Measurements from ENCODE around the gene COL24A1.
"Not testable (repeated sequence)": the region's sequence is repeated elsewhere in the genome, so short reads cannot be mapped to it uniquely, and the experiment has no call there.

Gene COL24A1

DNA sequence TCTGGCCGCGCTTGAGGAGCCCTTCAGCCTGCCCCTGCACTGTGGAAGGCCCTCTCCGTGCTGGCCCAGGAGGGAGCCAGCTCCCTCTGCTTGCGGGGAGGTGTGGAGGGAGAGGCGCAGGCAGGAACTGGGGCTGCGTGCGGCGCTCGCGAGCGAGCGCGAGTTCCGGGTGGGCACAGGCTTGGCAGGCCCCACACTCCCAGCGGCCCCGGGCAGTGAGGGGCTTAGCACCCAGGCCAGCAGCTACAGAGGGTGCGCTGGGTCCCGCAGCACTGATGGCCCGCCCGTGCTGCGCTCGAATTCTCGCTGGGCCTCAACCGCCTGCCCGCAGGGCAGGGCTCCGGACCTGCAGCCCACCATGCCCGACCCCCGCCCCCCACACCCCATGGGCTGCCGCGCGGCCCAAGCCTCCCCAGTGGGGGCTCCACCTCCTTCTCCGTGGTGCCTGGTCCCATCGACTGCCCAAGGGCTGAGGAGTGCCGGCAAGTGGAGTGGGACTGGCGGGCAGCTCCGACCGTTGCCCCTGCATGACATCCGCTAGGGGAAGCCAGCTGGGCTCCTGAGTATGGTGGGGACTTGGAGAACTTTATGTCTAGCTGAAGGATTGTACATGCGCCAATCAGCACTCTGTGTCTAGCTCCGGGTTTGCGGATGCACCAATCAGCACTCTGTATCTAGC lies 46.0 kb downstream of the COL24A1 start:
- Histone ChIP-seq H3K4me3 (ENCODE audit: low read depth in 1 of 2, low read length in 2 of 2) (no peak overlapping the region), H3K4me1 (ENCODE audit: insufficient read depth, low read length) (no peaks in the 10 kb centered on the region), H3K9me3 (ENCODE audit: low read length) (no peaks in the 10 kb centered on the region)

DNA sequence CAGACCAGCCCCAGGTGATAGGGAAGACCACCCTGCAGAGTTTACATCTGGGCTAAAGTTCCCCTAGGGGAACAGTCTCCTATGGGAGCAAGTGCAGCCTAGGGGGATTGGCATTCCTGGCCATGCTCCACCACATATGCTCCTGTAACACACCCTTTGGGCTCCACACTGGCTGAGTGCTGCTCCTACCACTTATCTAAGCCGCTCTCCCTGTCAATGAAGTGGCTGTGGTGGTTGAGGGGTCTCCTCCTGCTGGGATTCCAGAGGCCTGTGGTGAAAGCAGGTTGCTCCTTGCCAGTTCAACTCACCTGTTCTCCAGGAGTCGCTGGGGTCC lies 51.1 kb downstream of the COL24A1 start:
- Histone ChIP-seq H3K9me3 (ENCODE audit: low read length) (no peaks in the 10 kb centered on the region), H3K27me3 (ENCODE audit: control insufficient read depth in 1 of 2, insufficient read depth in 2 of 2, low read length in 2 of 2) (no peaks in the 10 kb centered on the region), H3K4me3 (ENCODE audit: low read depth in 1 of 2, low read length in 2 of 2) (no peak overlapping the region), H3K4me1 (ENCODE audit: insufficient read depth, low read length) (no peaks in the 10 kb centered on the region), H3K27ac (ENCODE audit: low read depth, low read length) (no peak overlapping the region), H3K9ac (ENCODE audit: low read length) (no peak overlapping the region), H3K36me3 (ENCODE audit: insufficient read depth, low read length) (no peaks in the 10 kb centered on the region)

More for the DNA sequence above, 46.0 kb downstream of the COL24A1 start:
- no peak overlapping the region for H3K27ac ChIP-seq (ENCODE audit: low read depth, low read length)
- no peaks in the 10 kb centered on the region for H3K27me3 ChIP-seq (ENCODE audit: control insufficient read depth in 1 of 2, insufficient read depth in 2 of 2, low read length in 2 of 2)
- no peak overlapping the region for H3K9ac ChIP-seq (ENCODE audit: low read length)
- no peaks in the 10 kb centered on the region for H3K36me3 ChIP-seq (ENCODE audit: insufficient read depth, low read length)

DNA sequence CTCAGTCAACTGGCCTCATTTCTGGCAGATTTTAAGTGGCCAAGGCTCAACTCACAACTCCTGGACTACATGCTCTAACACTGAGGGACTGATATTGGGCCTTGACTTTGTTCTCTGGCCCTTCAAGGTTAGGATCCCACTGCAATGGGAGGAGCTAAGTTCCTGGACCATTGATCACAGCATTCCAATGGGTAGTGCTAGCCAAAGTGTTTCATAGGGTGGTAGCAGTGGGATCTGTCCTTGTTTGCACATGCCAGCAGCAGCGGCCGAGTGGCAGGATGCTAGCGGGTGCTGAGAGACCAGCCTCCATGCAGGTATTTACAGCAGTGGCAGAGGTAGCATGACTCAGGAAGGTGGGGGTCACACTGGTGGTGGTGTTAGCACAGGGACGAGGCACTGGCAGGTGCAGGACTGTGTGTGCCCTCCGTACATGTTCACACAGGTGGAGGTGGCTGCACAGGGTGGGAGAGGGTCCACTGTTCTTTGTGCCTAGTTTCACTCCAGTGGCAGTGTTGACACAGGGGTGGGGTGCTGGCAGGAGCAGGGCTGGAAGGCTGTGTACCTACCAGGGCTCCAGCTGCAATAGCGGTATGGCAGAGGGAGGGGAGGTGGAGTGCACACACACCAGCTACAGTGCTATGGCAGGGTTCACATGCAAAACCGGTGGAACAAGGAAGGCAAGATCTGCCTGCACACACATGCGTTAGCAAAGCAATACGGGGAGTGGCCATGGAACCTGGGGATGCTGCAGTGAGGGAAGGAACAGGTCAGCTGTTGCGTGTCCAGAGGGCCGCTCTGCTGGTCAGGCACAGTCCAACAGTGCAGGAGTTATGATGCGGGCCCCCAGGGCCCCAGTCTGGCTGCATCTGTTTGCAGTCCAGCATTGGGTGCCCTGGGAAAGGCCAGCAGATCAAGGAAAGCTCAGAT lies 51.7 kb downstream of the COL24A1 start:
- no peaks in the 10 kb centered on the region for H3K27me3 ChIP-seq (ENCODE audit: control insufficient read depth in 1 of 2, insufficient read depth in 2 of 2, low read length in 2 of 2)
- H3K27ac ChIP-seq (ENCODE audit: low read depth, low read length) = no peak overlapping the region
- H3K9ac ChIP-seq (ENCODE audit: low read length) = no peak overlapping the region
- no peaks in the 10 kb centered on the region for H3K36me3 ChIP-seq (ENCODE audit: insufficient read depth, low read length)
- H3K4me3 ChIP-seq (ENCODE audit: low read depth in 1 of 2, low read length in 2 of 2) = no peak overlapping the region
- H3K4me1 ChIP-seq (ENCODE audit: insufficient read depth, low read length) = no peaks in the 10 kb centered on the region
- H3K9me3 ChIP-seq (ENCODE audit: low read length) = no peaks in the 10 kb centered on the region

DNA sequence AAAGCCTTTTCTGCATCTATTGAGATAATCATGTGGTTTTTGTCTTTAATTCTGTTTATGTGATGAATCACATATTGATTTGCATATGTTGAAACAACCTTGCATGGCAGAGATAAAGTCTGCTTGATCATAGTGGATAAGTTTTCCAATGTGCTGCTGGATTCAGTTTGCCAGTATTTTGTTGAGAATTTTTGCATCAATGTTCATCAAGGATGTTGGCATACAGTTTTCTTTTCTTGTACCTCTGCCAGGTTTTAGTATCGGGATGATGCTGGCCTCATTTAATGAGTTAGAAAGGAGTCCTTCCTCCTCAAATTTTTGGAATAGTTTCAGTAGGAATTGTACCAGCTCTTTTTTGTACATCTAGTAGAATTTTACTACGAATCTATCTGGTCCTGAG lies 55.0 kb downstream of the COL24A1 start:
- Histone ChIP-seq H3K36me3 (ENCODE audit: insufficient read depth, low read length) (no peaks in the 10 kb centered on the region), H3K4me1 (ENCODE audit: insufficient read depth, low read length) (no peaks in the 10 kb centered on the region), H3K9ac (ENCODE audit: low read length) (no peak overlapping the region), H3K27me3 (ENCODE audit: control insufficient read depth in 1 of 2, insufficient read depth in 2 of 2, low read length in 2 of 2) (no peaks in the 10 kb centered on the region), H3K9me3 (ENCODE audit: low read length) (no peaks in the 10 kb centered on the region), H3K27ac (ENCODE audit: low read depth, low read length) (no peak overlapping the region), H3K4me3 (ENCODE audit: low read depth in 1 of 2, low read length in 2 of 2) (no peak overlapping the region)

DNA sequence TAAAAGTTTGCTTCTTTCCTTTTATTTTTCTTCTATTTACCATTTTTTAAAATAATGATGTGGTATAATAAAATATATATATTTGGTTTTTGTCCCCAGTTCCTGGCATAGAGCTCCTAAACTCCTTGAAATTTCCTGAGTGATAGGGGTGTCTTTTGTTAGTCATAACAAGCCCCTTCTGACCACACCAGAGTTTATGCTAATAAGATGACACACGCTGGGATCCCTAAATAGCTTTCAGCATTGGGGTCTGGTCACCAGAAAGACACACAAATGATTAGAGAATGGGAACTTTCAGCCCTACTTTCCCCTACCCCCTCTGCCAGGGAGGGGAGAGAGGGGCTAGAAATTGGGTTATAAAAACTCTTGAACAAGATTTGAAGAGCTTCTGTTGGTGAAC lies 56.2 kb downstream of the COL24A1 start:
- H3K27me3 ChIP-seq (ENCODE audit: control insufficient read depth in 1 of 2, insufficient read depth in 2 of 2, low read length in 2 of 2) = no peaks in the 10 kb centered on the region
- H3K4me3 ChIP-seq (ENCODE audit: low read depth in 1 of 2, low read length in 2 of 2) = no peak overlapping the region
- no peaks in the 10 kb centered on the region for H3K4me1 ChIP-seq (ENCODE audit: insufficient read depth, low read length)
- H3K27ac ChIP-seq (ENCODE audit: low read depth, low read length) = no peak overlapping the region
- no peak overlapping the region for H3K9ac ChIP-seq (ENCODE audit: low read length)
- no peaks in the 10 kb centered on the region for H3K9me3 ChIP-seq (ENCODE audit: low read length)
- H3K36me3 ChIP-seq (ENCODE audit: insufficient read depth, low read length) = no peaks in the 10 kb centered on the region

DNA sequence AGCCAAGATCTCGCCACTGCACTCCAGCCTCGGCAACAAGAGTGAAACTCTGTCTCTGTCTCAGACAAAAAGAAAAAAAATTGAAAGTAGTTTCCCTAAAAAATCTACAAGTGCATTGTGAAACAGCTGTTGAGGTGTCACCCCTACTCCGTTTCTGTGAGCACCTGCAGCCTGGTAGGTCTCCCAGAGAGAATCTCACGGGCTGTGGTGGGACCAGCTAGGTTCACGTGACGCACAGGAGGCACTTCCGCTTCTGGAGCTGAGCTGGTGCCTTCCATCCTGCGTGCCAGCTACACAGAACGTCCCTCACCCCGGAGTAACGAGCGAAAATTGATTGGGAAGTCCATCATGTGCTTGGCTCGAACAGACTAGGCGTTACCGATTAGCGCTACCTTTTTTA lies 66.8 kb downstream of the COL24A1 start:
- Histone ChIP-seq H3K36me3 (ENCODE audit: insufficient read depth, low read length) (no peaks in the 10 kb centered on the region), H3K4me3 (ENCODE audit: low read depth in 1 of 2, low read length in 2 of 2) (no peak overlapping the region), H3K4me1 (ENCODE audit: insufficient read depth, low read length) (peaks cover 5% of the 10 kb centered on the region), H3K9ac (ENCODE audit: low read length) (no peak overlapping the region), H3K27ac (ENCODE audit: low read depth, low read length) (no peak overlapping the region), H3K9me3 (ENCODE audit: low read length) (no peaks in the 10 kb centered on the region), H3K27me3 (ENCODE audit: control insufficient read depth in 1 of 2, insufficient read depth in 2 of 2, low read length in 2 of 2) (no peaks in the 10 kb centered on the region)

DNA sequence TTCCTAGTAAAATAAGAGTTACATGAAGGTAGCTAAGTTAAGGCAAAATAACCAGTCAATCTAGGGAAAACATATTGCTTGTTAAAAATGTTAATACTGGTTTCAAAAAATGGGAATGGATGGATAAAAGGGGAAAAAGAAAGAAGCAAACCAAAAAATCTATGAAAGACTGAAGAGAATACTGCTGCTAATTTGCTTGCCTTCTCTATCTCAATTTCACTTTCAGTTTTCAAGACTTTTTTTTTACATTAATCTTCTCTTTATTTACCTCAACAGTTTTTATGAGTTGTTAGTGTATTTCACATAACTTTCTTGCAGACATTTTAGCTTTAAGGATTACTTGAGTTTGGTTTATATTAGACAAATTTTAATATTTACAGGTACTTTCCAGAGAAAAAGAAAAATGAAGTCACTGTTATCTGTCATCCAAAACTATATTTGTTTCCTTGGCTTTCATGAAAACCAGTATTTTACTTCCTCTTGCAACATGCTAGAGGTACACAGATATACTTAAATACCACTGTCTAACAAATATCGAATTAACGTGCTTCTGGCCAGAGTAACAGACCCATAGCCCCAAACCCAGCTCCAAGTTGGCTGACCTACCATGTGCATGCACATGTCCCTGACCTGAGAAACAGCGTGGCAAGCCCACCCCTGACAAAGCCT lies 70.7 kb downstream of the COL24A1 start:
- H3K36me3 ChIP-seq (ENCODE audit: insufficient read depth, low read length) = no peaks in the 10 kb centered on the region
- H3K27ac ChIP-seq (ENCODE audit: low read depth, low read length) = no peak overlapping the region

DNA sequence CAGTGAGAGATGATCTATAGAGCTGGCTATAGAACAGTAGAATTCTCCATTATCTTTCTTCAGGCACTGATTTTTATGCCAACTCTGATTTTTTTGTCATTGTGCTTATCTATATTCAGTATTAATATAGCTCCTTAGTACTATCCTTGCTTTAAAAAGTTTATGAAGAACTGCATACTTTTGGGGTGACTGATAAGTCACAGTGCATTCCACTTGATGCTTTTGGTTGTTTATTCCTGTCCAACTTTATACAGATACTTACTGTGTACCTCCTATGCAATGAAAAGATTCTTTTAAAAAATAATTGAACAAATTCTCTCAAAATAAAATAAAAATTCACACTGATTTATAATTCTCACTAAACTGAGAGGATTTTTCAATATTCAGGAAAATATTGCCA lies 71.6 kb downstream of the COL24A1 start:
- Histone ChIP-seq H3K36me3 (ENCODE audit: insufficient read depth, low read length) (no peaks in the 10 kb centered on the region), H3K4me3 (ENCODE audit: low read depth in 1 of 2, low read length in 2 of 2) (no peak overlapping the region), H3K4me1 (ENCODE audit: insufficient read depth, low read length) (peaks cover 7% of the 10 kb centered on the region), H3K27ac (ENCODE audit: low read depth, low read length) (no peak overlapping the region), H3K9me3 (ENCODE audit: low read length) (no peaks in the 10 kb centered on the region), H3K9ac (ENCODE audit: low read length) (no peak overlapping the region), H3K27me3 (ENCODE audit: control insufficient read depth in 1 of 2, insufficient read depth in 2 of 2, low read length in 2 of 2) (no peaks in the 10 kb centered on the region)

More for the DNA sequence above, 70.7 kb downstream of the COL24A1 start:
- Histone ChIP-seq H3K4me1 (ENCODE audit: insufficient read depth, low read length) (peaks cover 7% of the 10 kb centered on the region), H3K9me3 (ENCODE audit: low read length) (no peaks in the 10 kb centered on the region), H3K4me3 (ENCODE audit: low read depth in 1 of 2, low read length in 2 of 2) (no peak overlapping the region), H3K27me3 (ENCODE audit: control insufficient read depth in 1 of 2, insufficient read depth in 2 of 2, low read length in 2 of 2) (no peaks in the 10 kb centered on the region), H3K9ac (ENCODE audit: low read length) (no peak overlapping the region)

DNA sequence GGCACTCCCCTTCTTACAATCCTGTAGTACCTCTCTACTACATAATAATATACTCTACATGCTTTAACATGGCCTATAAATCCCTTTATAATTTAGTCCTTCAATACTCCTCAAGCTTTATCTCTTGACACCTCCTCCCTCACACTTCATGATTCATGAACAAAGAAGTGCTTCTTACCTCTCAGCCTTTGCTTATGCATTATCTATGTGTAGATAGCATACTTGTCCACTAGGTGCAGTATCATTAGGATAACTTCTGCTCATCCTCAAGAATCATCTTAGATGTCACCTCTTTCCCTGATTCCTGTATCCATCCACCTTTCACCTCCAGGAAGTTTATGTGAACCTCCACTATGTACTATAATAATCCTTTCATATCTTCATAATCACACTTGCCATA lies 74.4 kb downstream of the COL24A1 start:
- no peak overlapping the region for H3K4me3 ChIP-seq (ENCODE audit: low read depth in 1 of 2, low read length in 2 of 2)
- H3K36me3 ChIP-seq (ENCODE audit: insufficient read depth, low read length) = no peaks in the 10 kb centered on the region
- peaks cover 7% of the 10 kb centered on the region for H3K4me1 ChIP-seq (ENCODE audit: insufficient read depth, low read length)
- H3K27me3 ChIP-seq (ENCODE audit: control insufficient read depth in 1 of 2, insufficient read depth in 2 of 2, low read length in 2 of 2) = no peaks in the 10 kb centered on the region
- no peaks in the 10 kb centered on the region for H3K9me3 ChIP-seq (ENCODE audit: low read length)
- H3K27ac ChIP-seq (ENCODE audit: low read depth, low read length) = no peak overlapping the region
- no peak overlapping the region for H3K9ac ChIP-seq (ENCODE audit: low read length)

DNA sequence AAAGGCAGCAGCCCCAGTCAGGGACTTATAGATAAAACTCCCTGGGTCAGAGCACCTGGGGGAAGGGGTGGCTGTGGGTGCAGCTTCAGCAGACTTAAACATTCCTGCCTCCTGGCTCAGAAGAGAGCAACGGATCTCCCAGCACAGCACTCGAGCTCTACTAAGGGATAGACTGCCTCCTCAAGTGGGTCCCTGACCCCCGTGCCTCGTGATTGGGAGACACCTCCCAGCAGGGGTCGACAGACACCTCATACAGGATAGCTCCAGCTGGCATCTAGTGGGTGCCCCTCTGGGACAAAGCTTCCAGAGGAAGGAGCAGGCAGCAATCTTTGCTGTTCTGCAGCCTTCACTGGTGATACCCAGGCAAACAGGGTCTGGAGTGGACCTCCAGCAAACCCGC lies 84.1 kb downstream of the COL24A1 start:
- H3K27ac ChIP-seq (ENCODE audit: low read depth, low read length); H3K27me3 ChIP-seq (ENCODE audit: control insufficient read depth in 1 of 2, insufficient read depth in 2 of 2, low read length in 2 of 2); H3K4me3 ChIP-seq (ENCODE audit: low read depth in 1 of 2, low read length in 2 of 2); H3K4me1 ChIP-seq (ENCODE audit: insufficient read depth, low read length); H3K9me3 ChIP-seq (ENCODE audit: low read length); H3K36me3 ChIP-seq (ENCODE audit: insufficient read depth, low read length); H3K9ac ChIP-seq (ENCODE audit: low read length): not testable (repeated sequence)

DNA sequence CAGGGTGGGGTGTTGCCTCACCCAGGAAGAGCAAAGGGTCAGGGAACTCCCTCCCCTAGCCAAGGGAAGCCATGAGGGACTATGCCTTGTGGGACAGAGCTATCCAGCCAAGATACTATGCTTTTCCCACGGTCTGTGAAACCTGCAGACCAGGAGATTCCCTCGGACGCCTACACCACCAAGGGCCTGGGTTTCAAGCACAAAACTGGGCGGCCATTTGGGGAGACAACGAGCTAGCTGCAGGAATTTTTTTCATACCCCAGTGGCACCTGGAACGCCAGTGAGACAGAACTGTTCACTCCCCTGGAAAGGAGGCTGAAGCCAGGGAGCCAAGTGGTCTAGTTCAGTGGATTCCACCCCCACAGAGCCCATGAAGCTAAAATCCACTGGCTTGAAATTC lies 84.7 kb downstream of the COL24A1 start:
- not testable (repeated sequence) for H3K27me3 ChIP-seq (ENCODE audit: control insufficient read depth in 1 of 2, insufficient read depth in 2 of 2, low read length in 2 of 2); H3K4me3 ChIP-seq (ENCODE audit: low read depth in 1 of 2, low read length in 2 of 2); H3K36me3 ChIP-seq (ENCODE audit: insufficient read depth, low read length)

More for the DNA sequence above, 84.7 kb downstream of the COL24A1 start:
- H3K27ac ChIP-seq (ENCODE audit: low read depth, low read length); H3K9me3 ChIP-seq (ENCODE audit: low read length); H3K4me1 ChIP-seq (ENCODE audit: insufficient read depth, low read length); H3K9ac ChIP-seq (ENCODE audit: low read length): not testable (repeated sequence)
